Hematopoietic multipotent progenitor cell treated with erythropoietin and hydrocortisone succinate and interleukin-3 and kit ligand, for 15 days (in vitro differentiated cells): ENCODE results near the gene FAM50A.

ENCODE experiments used
- DNase-seq: peaks from one replicate; pipeline ENCODE4 v3.0.0-alpha.2; 2015; ENCODE audit warnings: low spot score

FAM50A gene

DNA sequence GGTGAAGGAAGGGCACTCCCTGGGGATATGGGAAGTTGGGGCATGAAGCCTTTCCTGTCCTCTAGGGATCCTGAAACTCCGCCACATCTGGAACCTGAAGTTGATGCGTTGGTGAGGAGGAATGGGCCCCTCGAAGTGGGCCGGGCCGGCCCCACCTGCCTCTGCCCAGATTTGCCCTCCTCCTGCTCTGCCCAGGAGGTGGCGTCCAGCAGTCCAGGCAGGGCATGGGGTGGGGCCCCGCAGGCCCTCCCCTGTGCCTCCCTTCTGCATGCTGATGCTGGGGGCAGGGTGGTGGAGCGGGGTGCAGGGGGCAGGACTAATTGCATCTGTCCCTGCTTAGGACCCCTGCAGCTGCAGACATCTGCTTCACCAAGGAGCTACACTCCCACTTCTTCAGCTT lies 30.8 kb upstream of the FAM50A start:
- DNase-seq, result no peak

GRCh38 chrX:154417157-154417556 lies 26.8 kb upstream of the FAM50A start:
- no peak for DNase-seq

DNA sequence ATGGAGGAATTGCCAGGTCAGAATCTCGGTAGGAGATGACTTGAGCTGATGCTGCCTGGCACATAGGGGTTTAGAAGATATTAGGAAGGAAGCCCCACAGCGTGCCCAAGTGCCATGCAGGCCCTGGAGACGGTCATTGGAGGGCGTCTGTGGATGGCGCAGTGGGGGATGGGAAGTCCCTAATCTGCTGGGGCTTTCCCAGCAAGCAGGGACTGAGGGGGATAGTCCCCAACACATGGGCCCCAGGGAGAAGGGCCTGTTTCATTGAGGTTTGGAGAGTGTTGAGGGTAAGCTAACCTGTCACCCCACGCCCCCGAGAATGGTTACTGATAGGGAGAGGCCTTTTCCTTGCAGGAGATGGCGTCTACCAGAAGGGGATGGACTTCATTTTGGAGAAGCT lies 24.8 kb upstream of the FAM50A start:
- DNase-seq, result no peak

DNA sequence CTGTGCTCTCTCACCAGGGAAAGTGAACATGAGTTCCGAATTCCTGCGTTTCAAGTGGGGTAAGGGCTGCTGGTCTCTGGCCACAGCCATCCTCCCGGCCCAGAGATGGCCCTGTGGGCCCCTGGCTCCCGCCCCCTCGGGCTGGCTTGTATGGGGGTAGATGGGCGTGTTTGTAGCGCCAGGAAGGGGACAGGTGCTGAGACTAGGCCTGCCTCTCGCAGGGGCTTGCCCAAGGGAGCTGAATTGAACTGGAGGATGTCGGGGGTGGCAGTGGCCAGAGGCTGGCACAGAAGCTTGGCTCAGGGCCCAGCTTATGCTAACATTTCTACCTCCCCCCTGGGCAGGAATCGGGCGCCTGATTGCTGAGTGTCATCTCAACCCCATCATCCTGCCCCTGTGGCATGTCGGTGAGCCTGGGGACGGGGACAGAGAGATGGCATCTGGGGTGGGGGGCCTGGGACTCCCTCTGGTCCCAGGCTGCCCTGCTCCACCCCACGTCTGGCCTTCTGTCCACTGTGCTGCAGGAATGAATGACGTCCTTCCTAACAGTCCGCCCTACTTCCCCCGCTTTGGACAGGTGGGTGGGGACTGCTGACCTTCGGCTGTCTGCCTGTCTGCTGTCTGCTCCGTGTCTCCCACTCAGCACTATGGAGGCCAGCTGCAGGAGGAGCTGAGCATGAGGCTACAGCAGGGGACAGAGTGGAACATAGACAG lies 24.1 kb upstream of the FAM50A start:
- DNase-seq, result no peak

GRCh38 chrX:154420402-154420756 lies 23.6 kb upstream of the FAM50A start:
- DNase-seq, result no peak

DNA sequence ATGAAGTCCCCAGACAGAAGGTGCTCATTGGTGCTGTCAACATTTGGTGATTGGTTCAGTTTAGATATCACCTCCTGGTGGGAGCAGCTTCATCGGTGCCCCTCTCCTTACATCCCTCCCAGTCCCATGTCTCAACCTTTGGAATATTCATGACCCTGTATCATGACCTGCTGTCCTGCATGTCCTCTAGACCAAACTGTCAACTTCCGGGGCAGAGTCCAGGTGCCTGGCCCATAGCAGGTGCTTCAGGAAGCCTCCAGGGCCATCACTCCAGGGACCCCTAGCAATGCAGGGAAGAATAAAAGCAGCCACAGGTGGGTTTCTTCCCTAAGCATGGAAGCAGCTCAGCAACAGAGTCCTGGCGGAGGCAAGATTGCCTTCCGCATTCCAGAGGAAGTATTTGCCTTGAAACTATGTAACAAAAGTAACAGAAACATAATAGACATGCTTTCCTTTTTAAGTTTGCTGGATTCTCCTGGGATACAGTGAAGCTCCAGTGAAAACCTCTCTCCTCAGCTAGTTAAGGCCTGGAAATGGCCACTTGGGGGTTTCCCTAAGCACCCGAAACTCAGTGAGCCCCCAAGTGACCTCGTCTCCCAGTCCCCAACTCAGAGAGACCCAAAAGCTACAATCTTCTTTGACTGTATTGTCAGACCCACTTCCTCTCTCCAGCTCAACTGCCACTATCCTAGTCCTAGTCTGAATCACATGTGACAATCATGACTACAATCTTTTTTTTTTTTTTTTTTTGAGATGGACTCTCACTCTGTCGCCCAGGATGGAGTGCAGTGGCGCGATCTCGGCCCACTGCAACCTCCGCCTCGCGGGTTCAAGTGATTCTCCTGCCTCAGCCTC lies 16.8 kb upstream of the FAM50A start:
- DNase-seq, result no peak

GRCh38 chrX:154428176-154429171 lies 15.5 kb upstream of the FAM50A start, which contains the start of gene ATP6AP1:
TSS of gene ATP6AP1 (plus strand) at chrX:154428677. CDS start at chrX:154428693, 16 bp downstream.
- DNase-seq, result peak; percentile 88

- DNase-seq, result no peak
These were observed 14.2 kb upstream of the FAM50A start for GRCh38 chrX:154429711-154430110.

DNA sequence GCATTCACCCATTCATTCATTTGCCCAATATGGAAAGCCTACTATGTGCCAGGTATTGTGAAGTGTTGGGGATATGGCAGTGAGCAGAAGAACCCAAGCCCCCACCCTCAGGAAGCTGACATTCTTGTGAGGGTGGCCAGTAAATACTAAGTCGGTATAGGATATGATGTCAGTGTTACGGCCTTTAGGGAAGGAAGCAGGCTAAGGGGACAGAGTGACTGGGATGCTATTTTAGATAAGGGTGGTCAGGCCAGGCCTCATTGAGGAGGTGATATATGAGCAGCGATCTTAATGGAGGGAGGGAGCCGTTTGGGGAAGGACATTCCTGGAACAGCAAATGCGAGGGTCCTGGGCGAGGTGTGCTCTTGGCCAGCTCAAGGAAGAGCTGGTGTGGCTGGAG lies 13.5 kb upstream of the FAM50A start:
- DNase-seq, result no peak

DNA sequence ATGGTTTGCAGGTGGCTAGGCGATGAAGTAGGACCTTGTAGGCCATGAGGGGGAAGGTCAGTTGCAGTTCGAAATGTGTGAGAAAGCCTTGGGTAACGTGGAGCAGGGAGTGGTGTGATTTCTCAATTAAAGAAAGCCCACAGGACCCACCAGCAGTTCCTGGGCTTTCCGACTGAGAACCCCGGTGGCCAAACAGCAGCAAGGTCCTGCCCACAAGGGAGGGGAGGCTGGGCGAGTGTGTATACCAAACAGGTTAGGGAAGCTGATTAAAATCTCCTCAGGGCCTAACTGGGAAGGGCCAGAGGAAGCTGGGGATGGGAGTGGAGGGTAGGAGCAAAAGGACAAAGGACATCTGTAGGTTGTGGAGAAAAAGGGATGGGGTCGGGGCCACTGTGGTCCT lies 13.0 kb upstream of the FAM50A start:
- DNase-seq, result no peak

- no peak for DNase-seq
These were observed 12.6 kb upstream of the FAM50A start for GRCh38 chrX:154431341-154431740.

GRCh38 chrX:154432210-154432609 lies 11.7 kb upstream of the FAM50A start:
- DNase-seq, result no peak

DNA sequence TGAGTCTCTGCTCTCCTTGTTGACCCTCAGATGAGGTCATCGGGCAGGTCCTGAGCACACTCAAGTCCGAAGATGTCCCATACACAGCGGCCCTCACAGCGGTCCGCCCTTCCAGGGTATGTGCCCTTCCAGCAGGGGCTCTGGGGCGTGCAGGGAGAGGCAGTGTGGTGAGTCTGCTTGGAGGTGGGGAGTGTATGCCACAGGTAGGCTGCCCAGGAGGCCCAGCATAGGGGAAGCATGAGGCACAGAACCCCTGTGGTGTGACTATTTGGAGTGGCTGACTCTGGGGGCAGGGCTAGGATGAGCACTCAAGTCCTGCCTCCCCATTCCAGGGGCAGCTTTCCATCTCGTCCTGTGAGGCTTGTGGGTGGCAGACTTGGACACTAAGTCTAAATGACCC lies 10.3 kb upstream of the FAM50A start:
- DNase-seq, result no peak

GRCh38 chrX:154434394-154435168 lies 9.4 kb upstream of the FAM50A start:
- DNase-seq, result no peak

- no peak for DNase-seq
These were observed 8.7 kb upstream of the FAM50A start for GRCh38 chrX:154435171-154435733.

- no peak for DNase-seq
These were observed 7.5 kb upstream of the FAM50A start for GRCh38 chrX:154436374-154436982.

DNA sequence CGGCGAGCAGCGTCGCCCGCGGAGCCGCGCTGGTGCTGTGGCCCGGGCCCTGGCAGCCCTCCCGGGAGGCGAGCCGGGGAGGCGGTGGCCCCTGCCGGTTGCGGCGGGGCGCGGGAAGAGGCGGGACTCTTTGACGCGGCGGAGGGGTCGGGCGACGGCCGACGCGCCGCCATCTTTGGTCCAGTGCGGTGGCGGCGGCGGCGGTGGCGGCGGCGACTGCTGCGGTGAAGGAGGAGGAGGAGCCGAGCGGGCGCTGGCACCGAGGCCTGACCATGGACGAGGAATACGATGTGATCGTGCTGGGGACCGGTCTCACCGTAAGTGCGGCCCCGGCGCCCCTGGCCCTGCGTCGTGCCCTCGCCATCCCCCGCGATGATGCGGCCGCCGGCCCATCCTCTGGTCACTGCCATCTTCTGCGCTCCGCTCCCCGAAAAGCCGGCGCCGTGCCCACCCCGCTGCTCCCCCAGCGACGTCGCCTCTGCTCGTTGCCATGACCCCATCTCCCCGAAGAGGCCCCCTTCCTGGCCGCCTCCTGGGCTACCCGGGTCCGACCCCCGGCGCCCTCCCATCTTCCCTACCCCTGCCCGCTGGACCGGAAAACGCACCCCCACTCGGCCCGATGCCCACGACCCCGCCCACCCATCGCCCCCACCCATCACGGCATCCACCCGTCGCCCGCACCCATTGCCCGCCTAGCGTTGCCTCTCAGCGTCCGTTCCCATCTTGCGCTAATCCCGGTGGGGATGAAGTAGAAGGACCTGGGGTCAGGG lies 6.8 kb upstream of the FAM50A start, which contains the start of gene GDI1:
Gene GDI1, plus strand, starts transcription at position 172 of the 770 bp plus-strand sequence. Its CDS starts 101 bp downstream, at position 273.
- DNase-seq, result peak; percentile 61

DNA sequence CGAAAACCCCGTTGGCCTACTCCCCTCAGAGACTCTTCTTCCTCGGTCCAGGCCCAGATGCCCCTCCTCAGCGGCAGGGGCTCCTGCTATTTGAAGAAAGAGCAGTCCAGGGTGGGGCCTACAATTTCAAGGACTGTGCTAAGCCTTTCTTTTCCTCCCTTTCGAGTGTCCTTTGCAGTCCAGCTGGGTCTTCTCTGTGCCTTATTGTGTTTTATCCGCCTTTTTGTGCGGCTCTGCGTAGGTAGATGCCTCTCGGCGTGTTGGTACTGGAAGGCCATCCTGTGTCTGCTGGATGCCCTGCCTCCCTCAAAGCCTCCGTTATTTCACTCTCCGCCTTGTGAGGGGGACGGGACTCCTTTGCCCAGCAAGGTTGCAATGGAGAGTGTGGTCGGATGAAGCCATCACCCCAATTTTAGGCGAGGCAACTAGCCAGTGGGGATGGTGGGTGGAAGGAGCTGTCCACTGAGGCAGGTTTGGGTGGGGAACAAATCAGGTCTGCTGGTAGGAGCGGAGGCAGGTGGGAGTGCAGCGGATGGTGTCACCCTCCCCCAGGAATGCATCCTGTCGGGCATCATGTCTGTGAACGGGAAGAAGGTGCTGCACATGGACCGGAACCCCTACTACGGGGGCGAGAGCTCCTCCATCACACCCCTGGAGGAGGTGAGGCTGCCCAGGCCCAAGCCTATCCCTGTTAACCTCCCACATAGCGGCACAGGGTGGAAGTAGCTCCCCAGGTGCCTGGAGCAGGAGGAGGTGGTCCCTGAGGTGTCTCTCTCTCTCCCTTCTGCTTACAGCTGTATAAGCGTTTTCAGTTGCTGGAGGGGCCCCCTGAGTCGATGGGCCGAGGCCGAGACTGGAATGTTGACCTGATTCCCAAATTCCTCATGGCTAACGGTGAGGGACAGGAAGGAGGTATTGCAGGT lies 5.7 kb upstream of the FAM50A start:
- no peak for DNase-seq

GRCh38 chrX:154439841-154440240 lies 4.1 kb upstream of the FAM50A start:
- DNase-seq, result no peak
